CD4-positive, alpha-beta memory T cell (primary cell): ENCODE results near the gene ALK. TPM values are rescaled to one million over a fixed set of nuclear protein-coding genes. Genes with fewer than 3 reads are reported as not detected.

Experiments used
- CTCF ChIA-PET: fragments of 350-600 bp; sonication (Branson Sonifier 250); formaldehyde crosslinking; loops from one replicate; lab custom pipeline; 2021; ENCODE audit warnings: inconsistent platforms; ENCODE audit not compliant: partially characterized antibody; lab: Charles Lee
- POLR2A ChIA-PET: fragments of 350-600 bp; sonication (Branson Sonifier 250); formaldehyde crosslinking; loops from one replicate; lab custom pipeline; 2021; ENCODE audit not compliant: partially characterized antibody; lab: Charles Lee
- DNase-seq, 5 donors: peaks; one replicate each; pipeline versions ENCODE4 v3.0.0 to v3.0.0-alpha.2; 2020 to 2022; ENCODE audit warnings: mixed read lengths in 1 of 5
- H3K27ac ChIP-seq: one replicate; pipeline ENCODE4 v1.7.0; 2013; ENCODE audit warnings: low read depth, low read length
- H3K27me3 ChIP-seq: 2 replicates; pipeline ENCODE4 v1.7.0; 2013; ENCODE audit warnings: mild to moderate bottlenecking, low read length, moderate library complexity; ENCODE audit not compliant: insufficient read depth
- H3K36me3 ChIP-seq: 2 replicates; pipeline ENCODE4 v1.7.0; 2013; ENCODE audit warnings: mild to moderate bottlenecking, low read length, moderate library complexity; ENCODE audit not compliant: insufficient read depth
- H3K4me1 ChIP-seq: 2 replicates; pipeline ENCODE4 v1.7.0; 2013; ENCODE audit warnings: mild to moderate bottlenecking, low read length, moderate library complexity; ENCODE audit not compliant: insufficient read depth
- H3K4me3 ChIP-seq, 2 donors: one replicate each; pipeline ENCODE4 v1.7.0; 2013; ENCODE audit warnings: low read length in 2 of 2, mild to moderate bottlenecking in 1 of 2
- H3K9me3 ChIP-seq, 2 donors: one replicate each; pipeline ENCODE4 v1.7.0; 2013; ENCODE audit warnings: low read length in 2 of 2, control low read depth in 1 of 2; ENCODE audit not compliant: control insufficient read depth in 1 of 2
- H3K27ac Mint-ChIP-seq, 7 donors: one replicate each; pipeline ENCODE4 v1.8.0; 2020 to 2021; ENCODE audit warnings: mixed read lengths in 7 of 7, mild to moderate bottlenecking in 6 of 7, inconsistent platforms in 3 of 7, moderate library complexity in 3 of 7
- H3K27me3 Mint-ChIP-seq, 2 donors: one replicate each; pipeline ENCODE4 v1.8.0; 2020 to 2021; ENCODE audit warnings: mixed read lengths in 2 of 2
- H3K36me3 Mint-ChIP-seq, 2 donors: one replicate each; pipeline ENCODE4 v1.8.0; 2020 to 2021; ENCODE audit warnings: mixed read lengths in 2 of 2, inconsistent platforms in 1 of 2, mild to moderate bottlenecking in 1 of 2
- H3K4me1 Mint-ChIP-seq, 4 donors: one replicate each; pipeline ENCODE4 v1.8.0; 2020 to 2021; ENCODE audit warnings: mixed read lengths in 4 of 4, mild to moderate bottlenecking in 1 of 4
- H3K4me3 Mint-ChIP-seq, 8 donors: one replicate each; pipeline ENCODE4 v1.8.0; 2020 to 2021; ENCODE audit warnings: mixed read lengths in 8 of 8, mild to moderate bottlenecking in 7 of 8, moderate library complexity in 6 of 8, inconsistent platforms in 3 of 8
- H3K9me3 Mint-ChIP-seq, 8 donors: one replicate each; pipeline ENCODE4 v1.8.0; 2020 to 2021; ENCODE audit warnings: mixed read lengths in 8 of 8, mild to moderate bottlenecking in 5 of 8, inconsistent platforms in 3 of 8, moderate library complexity in 1 of 8
- intact Hi-C: fragments of 100-400 bp; cut with micrococcal nuclease; formaldehyde crosslinking; loops from one replicate; pipeline ENCODE4 v1.15.1; 2023
- polyA plus RNA-seq, 2 donors: library from polyadenylated mRNA; unstranded; fragments of 300-500 nt; fragmentation: Illumina TruSeq; gene quantifications; one replicate each; pipeline ENCODE4 v1.2.3, GENCODE V29; 2021
- total RNA-seq, 2 experiments: library from RNA; stranded (reverse); gene quantifications; one replicate each; pipeline ENCODE4 v1.2.3, GENCODE V29; 2021

Gene ALK
- total and polyA plus RNA-seq, 4 experiments from 2014 or later, result 0.07 TPM; not detected in 3

- H3K4me1 Mint-ChIP-seq, result no peaks in the 10 kb centered on the region
- no peaks in the 10 kb centered on the region for H3K9me3 ChIP-seq
- intact Hi-C loops, result no loop called here
- H3K9me3 Mint-ChIP-seq, result no peaks in the 10 kb centered on the region
- CTCF ChIA-PET, result no interaction called here
- no peak overlapping the region for H3K4me3 Mint-ChIP-seq
- no peaks in the 10 kb centered on the region for H3K36me3 ChIP-seq
- no peak overlapping the region for H3K27ac Mint-ChIP-seq
- DNase-seq, result no peak
- H3K27me3 Mint-ChIP-seq, result peaks cover 9 to 31% of the 10 kb centered on the region in 2 donors
- no peaks in the 10 kb centered on the region for H3K36me3 Mint-ChIP-seq
- POLR2A ChIA-PET, result no interaction called here
- no peaks in the 10 kb centered on the region for H3K27me3 ChIP-seq
- no peak overlapping the region for H3K4me3 ChIP-seq
- H3K4me1 ChIP-seq, result no peaks in the 10 kb centered on the region
- H3K27ac ChIP-seq, result no peak overlapping the region
Observed at GRCh38 chr2:29443151-29443550, 478.2 kb downstream of the ALK start.

GRCh38 chr2:29440921-29441623, 480.3 kb downstream of the ALK start:
- H3K4me3 Mint-ChIP-seq, result no peak overlapping the region
- H3K27ac Mint-ChIP-seq, result no peak overlapping the region
- Histone ChIP-seq H3K27ac (no peak overlapping the region), H3K36me3 (no peaks in the 10 kb centered on the region), H3K27me3 (no peaks in the 10 kb centered on the region), H3K4me3 (no peak overlapping the region), H3K9me3 (no peaks in the 10 kb centered on the region), H3K4me1 (no peaks in the 10 kb centered on the region)
- ChIA-PET CTCF (no interaction called here), POLR2A (no interaction called here)
- intact Hi-C loops, result no loop called here
- peaks cover 11 to 33% of the 10 kb centered on the region in 2 donors for H3K27me3 Mint-ChIP-seq
- no peak for DNase-seq
- no peaks in the 10 kb centered on the region for H3K9me3 Mint-ChIP-seq
- no peaks in the 10 kb centered on the region for H3K36me3 Mint-ChIP-seq
- H3K4me1 Mint-ChIP-seq, result no peaks in the 10 kb centered on the region

- Histone ChIP-seq H3K27ac (no peak overlapping the region), H3K9me3 (no peaks in the 10 kb centered on the region), H3K27me3 (no peaks in the 10 kb centered on the region), H3K4me3 (no peak overlapping the region), H3K4me1 (no peaks in the 10 kb centered on the region), H3K36me3 (no peaks in the 10 kb centered on the region)
- CTCF ChIA-PET, result no interaction called here
- intact Hi-C loops, result no loop called here
- H3K4me1 Mint-ChIP-seq, result no peaks in the 10 kb centered on the region
- POLR2A ChIA-PET, result no interaction called here
- H3K36me3 Mint-ChIP-seq, result no peaks in the 10 kb centered on the region
- H3K27me3 Mint-ChIP-seq, result peaks cover 5 to 10% of the 10 kb centered on the region in 2 donors
- H3K27ac Mint-ChIP-seq, result no peak overlapping the region
- DNase-seq, result no peak
- no peak overlapping the region for H3K4me3 Mint-ChIP-seq
- no peaks in the 10 kb centered on the region for H3K9me3 Mint-ChIP-seq
Observed at GRCh38 chr2:29433920-29434319, 487.5 kb downstream of the ALK start.

- POLR2A ChIA-PET, result no interaction called here
- DNase-seq, result no peak
- CTCF ChIA-PET, result no interaction called here
- no peaks in the 10 kb centered on the region for H3K4me1 ChIP-seq
- intact Hi-C loops, result no loop called here
- H3K36me3 ChIP-seq, result no peaks in the 10 kb centered on the region
- Mint-ChIP-seq H3K27ac (no peak overlapping the region), H3K9me3 (no peaks in the 10 kb centered on the region), H3K4me1 (no peaks in the 10 kb centered on the region), H3K4me3 (no peak overlapping the region), H3K27me3 (peaks cover 5 to 9% of the 10 kb centered on the region in 2 donors), H3K36me3 (no peaks in the 10 kb centered on the region)
- H3K27me3 ChIP-seq, result no peaks in the 10 kb centered on the region
- no peaks in the 10 kb centered on the region for H3K9me3 ChIP-seq
- no peak overlapping the region for H3K27ac ChIP-seq
- H3K4me3 ChIP-seq, result no peak overlapping the region
Observed at GRCh38 chr2:29433128-29433527, 488.3 kb downstream of the ALK start.

GRCh38 chr2:29431485-29431884, 489.9 kb downstream of the ALK start:
- Mint-ChIP-seq H3K9me3 (no peaks in the 10 kb centered on the region), H3K36me3 (no peaks in the 10 kb centered on the region), H3K4me3 (no peak overlapping the region), H3K4me1 (no peaks in the 10 kb centered on the region), H3K27me3 (peaks cover 3 to 4% of the 10 kb centered on the region in 2 donors), H3K27ac (no peak overlapping the region)
- POLR2A ChIA-PET, result no interaction called here
- intact Hi-C loops, result no loop called here
- Histone ChIP-seq H3K4me1 (no peaks in the 10 kb centered on the region), H3K9me3 (no peaks in the 10 kb centered on the region), H3K36me3 (no peaks in the 10 kb centered on the region), H3K27me3 (no peaks in the 10 kb centered on the region), H3K4me3 (no peak overlapping the region), H3K27ac (no peak overlapping the region)
- CTCF ChIA-PET, result no interaction called here
- DNase-seq, result no peak

GRCh38 chr2:29430382-29431112, 490.8 kb downstream of the ALK start:
- Mint-ChIP-seq H3K9me3 (peaks cover 0 to 2% (median 0%) of the 10 kb centered on the region in 8 donors), H3K4me1 (no peaks in the 10 kb centered on the region), H3K27me3 (peaks cover 0 to 2% of the 10 kb centered on the region in 2 donors), H3K36me3 (no peaks in the 10 kb centered on the region), H3K4me3 (no peak overlapping the region), H3K27ac (no peak overlapping the region)
- ChIA-PET POLR2A (no interaction called here), CTCF (no interaction called here)
- Histone ChIP-seq H3K9me3 (no peaks in the 10 kb centered on the region), H3K27me3 (no peaks in the 10 kb centered on the region), H3K36me3 (no peaks in the 10 kb centered on the region), H3K4me1 (no peaks in the 10 kb centered on the region), H3K27ac (no peak overlapping the region), H3K4me3 (no peak overlapping the region)
- intact Hi-C loops, result no loop called here
- DNase-seq, result no peak

GRCh38 chr2:29426354-29426753, 495.0 kb downstream of the ALK start:
- Histone ChIP-seq H3K4me1 (no peaks in the 10 kb centered on the region), H3K36me3 (no peaks in the 10 kb centered on the region), H3K4me3 (no peak overlapping the region), H3K9me3 (no peaks in the 10 kb centered on the region), H3K27me3 (peaks cover 6% of the 10 kb centered on the region), H3K27ac (no peak overlapping the region)
- H3K9me3 Mint-ChIP-seq, result peaks cover 0 to 5% (median 0%) of the 10 kb centered on the region in 8 donors
- H3K27ac Mint-ChIP-seq, result no peak overlapping the region
- no peaks in the 10 kb centered on the region for H3K36me3 Mint-ChIP-seq
- peaks cover 6 to 21% of the 10 kb centered on the region in 2 donors for H3K27me3 Mint-ChIP-seq
- no peak for DNase-seq
- H3K4me3 Mint-ChIP-seq, result no peak overlapping the region
- no peaks in the 10 kb centered on the region for H3K4me1 Mint-ChIP-seq
- ChIA-PET CTCF (interaction anchor here (0.9 kb wide), 1 partner anchor 9 kb away, joined by 3 read pairs; no protein-coding TSS in a partner anchor), POLR2A (no interaction called here)
- intact Hi-C loops, result no loop called here
